ENCODE results near the gene MRPL4. TPM values are rescaled to one million over a fixed set of nuclear protein-coding genes. Genes with fewer than 3 reads are reported as not detected.
"Not testable (repeated sequence)": the region's sequence is repeated elsewhere in the genome, so short reads cannot be mapped to it uniquely, and the experiment has no call there.

Gene MRPL4
- total and polyA plus RNA-seq, 2 experiments from 2014 or later = 78.5 to 129 TPM

DNA sequence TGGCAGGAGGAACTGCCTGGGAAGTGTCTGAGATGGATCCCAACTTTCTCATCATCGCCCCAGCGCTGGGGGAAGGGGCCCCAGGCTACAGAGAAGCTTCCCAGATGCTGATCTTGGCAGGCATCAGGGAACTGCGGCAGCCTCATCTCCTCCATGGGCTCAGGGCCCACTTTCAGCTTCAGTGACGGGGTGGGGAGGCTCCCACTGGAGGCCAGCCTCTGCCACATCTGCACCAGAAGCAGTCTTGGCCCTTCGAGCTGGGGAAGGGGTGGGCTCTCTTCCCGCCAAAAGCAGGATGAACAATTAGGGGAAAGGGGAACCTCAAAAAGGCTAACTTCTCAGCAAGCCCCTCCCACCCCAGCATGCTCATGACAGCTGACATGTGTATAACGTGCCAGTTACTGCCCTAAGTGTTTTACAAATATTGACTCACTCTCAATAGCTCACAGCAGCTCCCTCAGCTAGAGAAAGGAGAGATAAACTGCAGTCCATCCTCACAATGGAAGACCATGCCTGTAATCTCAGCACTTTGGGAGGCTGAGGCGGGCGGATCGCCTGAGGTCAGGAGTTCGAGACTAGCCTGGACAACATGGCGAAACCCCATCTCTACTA lies 13.7 kb upstream of the MRPL4 start:
- Histone ChIP-seq H3K27ac (no peak overlapping the region), H3K4me3 (no peak overlapping the region), H3K36me3 (no peaks in the 10 kb centered on the region), H3K9me3 (ENCODE audit: low read depth) (no peaks in the 10 kb centered on the region), H3K4me1 (ENCODE audit: low read depth) (no peaks in the 10 kb centered on the region), H3K27me3 (no peaks in the 10 kb centered on the region)
- DNase-seq (ENCODE audit: low read depth in 1 of 2, low spot score in 1 of 2) = peak in 1 of 2 donors; percentile 96
- TF ChIP-seq, protein P1, sequence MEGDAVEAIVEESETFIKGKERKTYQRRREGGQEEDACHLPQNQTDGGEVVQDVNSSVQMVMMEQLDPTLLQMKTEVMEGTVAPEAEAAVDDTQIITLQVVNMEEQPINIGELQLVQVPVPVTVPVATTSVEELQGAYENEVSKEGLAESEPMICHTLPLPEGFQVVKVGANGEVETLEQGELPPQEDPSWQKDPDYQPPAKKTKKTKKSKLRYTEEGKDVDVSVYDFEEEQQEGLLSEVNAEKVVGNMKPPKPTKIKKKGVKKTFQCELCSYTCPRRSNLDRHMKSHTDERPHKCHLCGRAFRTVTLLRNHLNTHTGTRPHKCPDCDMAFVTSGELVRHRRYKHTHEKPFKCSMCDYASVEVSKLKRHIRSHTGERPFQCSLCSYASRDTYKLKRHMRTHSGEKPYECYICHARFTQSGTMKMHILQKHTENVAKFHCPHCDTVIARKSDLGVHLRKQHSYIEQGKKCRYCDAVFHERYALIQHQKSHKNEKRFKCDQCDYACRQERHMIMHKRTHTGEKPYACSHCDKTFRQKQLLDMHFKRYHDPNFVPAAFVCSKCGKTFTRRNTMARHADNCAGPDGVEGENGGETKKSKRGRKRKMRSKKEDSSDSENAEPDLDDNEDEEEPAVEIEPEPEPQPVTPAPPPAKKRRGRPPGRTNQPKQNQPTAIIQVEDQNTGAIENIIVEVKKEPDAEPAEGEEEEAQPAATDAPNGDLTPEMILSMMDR (IDR thresholded peaks at IDR 0.05; ENCODE audit: low read depth, low read length) = no peak

DNA sequence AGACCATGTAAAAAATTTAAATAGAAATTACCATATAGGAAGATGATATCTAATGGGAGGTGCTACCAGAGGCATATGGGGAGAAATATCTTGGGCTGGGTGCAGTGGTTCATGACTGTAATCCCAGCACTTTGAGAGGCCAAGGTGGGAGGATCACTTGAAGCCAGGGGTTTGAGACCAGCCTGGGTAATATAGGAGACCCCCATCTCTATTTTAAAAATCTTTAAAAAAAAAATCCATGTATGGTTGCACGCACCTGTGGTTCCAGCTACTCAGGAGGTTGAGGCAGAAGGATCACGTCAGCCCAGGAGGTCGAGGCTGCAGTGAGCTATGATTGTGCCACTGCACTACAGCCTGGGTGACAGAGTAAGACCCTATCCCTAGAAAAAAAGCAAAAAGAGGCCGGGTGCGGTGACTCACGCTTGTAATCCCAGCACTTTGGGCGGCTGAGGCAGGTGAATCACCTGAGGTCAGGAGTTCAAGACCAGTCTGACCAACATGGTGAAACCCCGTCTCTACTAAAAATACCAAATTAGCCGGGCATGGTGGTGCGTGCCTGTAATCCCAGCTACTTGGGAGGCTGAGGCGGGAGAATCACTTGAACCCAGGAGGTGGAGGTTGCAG lies 10.1 kb upstream of the MRPL4 start:
- not testable (repeated sequence) for H3K36me3 ChIP-seq; DNase-seq (ENCODE audit: low read depth in 1 of 2, low spot score in 1 of 2); H3K27me3 ChIP-seq; H3K27ac ChIP-seq; H3K4me1 ChIP-seq (ENCODE audit: low read depth); H3K4me3 ChIP-seq; H3K9me3 ChIP-seq (ENCODE audit: low read depth)

DNA sequence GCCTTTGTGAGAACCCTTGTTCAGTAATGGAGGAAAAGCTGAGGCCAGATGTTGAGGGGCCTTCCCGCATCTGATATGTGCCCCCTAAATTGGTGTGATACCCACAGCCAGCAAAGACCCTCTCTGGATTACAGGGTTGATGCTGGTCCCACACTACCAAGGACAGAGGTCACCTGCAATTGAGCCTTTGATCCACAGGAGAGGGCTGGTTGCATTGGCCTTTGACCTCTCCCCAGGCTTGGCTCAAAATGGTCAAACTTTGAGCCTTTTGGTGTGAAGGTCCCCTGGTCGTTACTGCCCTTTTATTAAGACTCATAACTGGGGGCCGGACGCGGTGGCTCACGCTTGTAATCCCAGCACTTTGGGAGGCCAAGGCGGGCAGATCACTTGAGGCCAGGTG lies 8.4 kb upstream of the MRPL4 start:
- Histone ChIP-seq H3K4me3 (no peak overlapping the region), H3K36me3 (no peaks in the 10 kb centered on the region), H3K27me3 (no peaks in the 10 kb centered on the region), H3K27ac (no peak overlapping the region), H3K9me3 (ENCODE audit: low read depth) (no peaks in the 10 kb centered on the region), H3K4me1 (ENCODE audit: low read depth) (no peaks in the 10 kb centered on the region)
- DNase-seq (ENCODE audit: low read depth in 1 of 2, low spot score in 1 of 2) = no peak
- TF ChIP-seq, protein P1 (IDR thresholded peaks at IDR 0.05; ENCODE audit: low read depth, low read length) = no peak

DNA sequence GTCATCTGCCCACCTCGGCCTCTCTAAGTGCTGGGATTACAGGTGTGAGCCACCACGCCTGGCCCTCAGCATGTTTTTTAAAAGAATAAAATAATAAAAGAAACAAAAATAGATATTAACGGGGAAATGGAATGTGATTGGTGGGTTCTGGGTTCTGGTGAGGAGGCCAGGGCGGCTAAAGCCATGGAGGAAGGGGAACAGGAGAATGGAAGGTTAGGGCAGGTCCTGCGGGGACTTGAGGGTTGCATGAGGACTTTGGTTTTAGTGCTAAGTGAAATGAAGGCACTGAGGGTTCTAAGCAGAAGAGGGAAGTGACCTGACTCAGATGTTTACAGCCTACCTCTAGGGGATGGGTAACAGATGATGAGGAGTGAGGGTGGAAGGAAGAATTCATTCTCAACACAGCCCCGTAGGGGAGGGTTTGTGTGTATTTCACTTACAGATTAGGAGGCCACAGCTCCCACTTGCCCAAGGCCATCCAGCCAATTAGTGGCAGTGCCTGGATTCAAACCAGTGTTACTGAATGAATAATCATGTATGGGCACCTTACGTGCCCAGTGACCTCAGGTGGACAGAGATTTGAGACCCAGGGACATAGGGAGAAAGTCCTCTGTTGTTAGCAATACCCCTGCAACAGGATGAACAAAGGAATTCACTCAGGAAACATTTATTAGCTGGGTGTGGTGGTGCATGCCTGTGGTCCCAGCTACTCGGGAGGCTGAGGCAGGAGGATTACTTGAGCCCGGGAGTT lies 6.7 kb upstream of the MRPL4 start:
- DNase-seq (ENCODE audit: low read depth in 1 of 2, low spot score in 1 of 2) = no peak
- Histone ChIP-seq H3K4me1 (ENCODE audit: low read depth) (no peaks in the 10 kb centered on the region), H3K9me3 (ENCODE audit: low read depth) (no peaks in the 10 kb centered on the region), H3K27me3 (no peaks in the 10 kb centered on the region), H3K4me3 (no peak overlapping the region), H3K36me3 (no peaks in the 10 kb centered on the region), H3K27ac (no peak overlapping the region)
- TF ChIP-seq, protein P1 (IDR thresholded peaks at IDR 0.05; ENCODE audit: low read depth, low read length) = no peak

DNA sequence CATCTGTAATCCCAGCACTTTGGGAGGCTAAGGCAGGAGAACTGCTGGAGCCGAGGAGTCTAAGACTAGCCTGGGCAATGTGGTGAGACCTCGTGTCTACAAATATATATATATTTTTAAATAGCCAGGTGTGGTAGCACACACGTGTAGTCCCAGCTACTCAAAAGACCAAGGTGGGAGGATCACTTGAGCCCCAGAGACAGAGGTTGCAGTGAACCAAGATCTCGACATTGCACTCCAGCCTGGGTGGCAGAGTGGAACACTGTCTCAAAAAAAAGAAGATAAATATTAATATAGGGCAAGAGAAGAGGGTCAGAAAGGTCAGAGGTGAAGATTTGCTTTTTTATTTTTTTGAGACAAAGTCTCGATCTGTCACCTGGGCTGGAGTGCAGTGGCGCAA lies 5.5 kb upstream of the MRPL4 start:
- Histone ChIP-seq H3K27me3 (no peaks in the 10 kb centered on the region), H3K4me1 (ENCODE audit: low read depth) (no peaks in the 10 kb centered on the region), H3K36me3 (no peaks in the 10 kb centered on the region), H3K4me3 (no peak overlapping the region), H3K9me3 (ENCODE audit: low read depth) (no peaks in the 10 kb centered on the region), H3K27ac (no peak overlapping the region)
- no peak for DNase-seq (ENCODE audit: low read depth in 1 of 2, low spot score in 1 of 2)
- TF ChIP-seq, protein P1 (IDR thresholded peaks at IDR 0.05; ENCODE audit: low read depth, low read length) = no peak

DNA sequence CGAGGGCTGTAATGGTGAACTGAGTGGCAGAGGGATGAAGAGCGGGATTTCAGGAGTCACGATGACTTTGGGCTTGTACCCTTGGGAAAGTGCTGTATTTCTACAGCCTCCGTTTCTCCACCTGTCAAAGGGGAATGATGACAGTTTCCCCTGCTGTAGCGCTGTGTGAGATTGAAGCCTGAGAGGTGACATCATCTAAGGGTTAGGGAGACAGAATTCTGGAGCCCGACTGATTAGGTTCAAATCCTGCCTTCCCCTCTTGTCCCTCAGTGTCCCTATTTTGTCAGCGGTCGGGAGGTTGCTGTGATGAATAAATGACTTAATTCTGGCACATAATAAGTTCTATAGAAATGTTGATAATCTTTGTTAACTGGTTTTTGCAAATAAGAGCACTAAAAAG lies 693 bp downstream of the MRPL4 start:
- TF ChIP-seq, protein P1 (IDR thresholded peaks at IDR 0.05; ENCODE audit: low read depth, low read length) = no peak
- no peak for DNase-seq (ENCODE audit: low read depth in 1 of 2, low spot score in 1 of 2)
- no peak overlapping the region for H3K27ac ChIP-seq
- peaks cover 3% of the 10 kb centered on the region for H3K4me1 ChIP-seq (ENCODE audit: low read depth)
- peaks cover 18% of the 10 kb centered on the region for H3K36me3 ChIP-seq
- H3K4me3 ChIP-seq = peak overlapping the region; percentile 63
- H3K27me3 ChIP-seq = no peaks in the 10 kb centered on the region
- no peaks in the 10 kb centered on the region for H3K9me3 ChIP-seq (ENCODE audit: low read depth)
